Smooth muscle cell of trachea (primary cell): ENCODE results near the gene GPN2. TPM values are rescaled to one million over a fixed set of nuclear protein-coding genes. Genes with fewer than 3 reads are reported as not detected.

Experiments used
- total RNA-seq: library from RNA; depleted of rRNA; stranded (reverse); fragments of >200 nt; gene quantifications from 2 replicates; pipeline ENCODE4 v1.2.1, GENCODE V29; 2014

Gene GPN2
- 11.3 and 14.2 TPM in 2 replicates for total RNA-seq

DNA sequence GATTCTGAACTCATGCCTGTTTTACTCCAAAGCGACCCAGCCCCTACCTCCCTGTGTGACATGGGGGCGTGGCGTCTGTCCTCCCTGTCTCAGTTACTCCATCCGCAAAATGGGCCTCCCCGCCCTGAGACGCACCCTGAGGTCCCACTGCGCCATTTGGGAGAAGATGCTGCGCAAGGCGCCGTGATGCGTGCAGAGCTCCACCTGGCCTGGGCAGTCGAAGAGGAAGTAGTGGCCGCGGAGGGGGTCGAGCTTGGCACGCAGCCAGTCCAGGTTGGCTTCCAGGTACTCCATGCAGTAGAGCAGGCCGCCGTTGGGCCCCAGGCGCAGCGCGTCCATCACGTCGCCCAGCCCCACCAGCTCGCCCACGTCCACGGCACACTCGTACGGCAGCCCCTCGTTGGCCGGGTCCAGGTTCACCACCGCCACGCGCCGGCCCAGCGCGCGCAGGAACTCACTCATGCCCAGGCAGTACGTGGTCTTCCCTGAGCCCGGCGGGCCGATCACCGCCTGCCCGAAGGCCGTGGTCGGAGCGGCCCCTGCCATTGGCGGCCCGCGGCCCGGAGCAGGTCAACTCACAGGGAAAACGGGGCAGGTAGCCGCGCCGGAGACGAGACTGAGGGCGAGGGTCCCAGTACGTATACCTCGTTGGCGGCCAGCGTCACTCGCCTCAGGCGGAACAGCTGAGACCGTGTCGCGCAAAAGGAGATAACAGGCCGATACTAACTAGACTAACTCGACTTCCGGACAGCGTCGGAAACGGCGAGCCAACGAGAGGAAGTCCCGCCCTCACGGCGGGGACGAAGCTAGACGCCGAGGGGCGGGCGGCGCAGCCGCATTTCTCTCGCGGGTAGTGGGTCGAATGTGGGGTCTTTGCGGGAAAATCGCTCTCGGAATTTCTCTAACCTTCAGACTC, at the start of gene GPN2:
Gene GPN2 (minus strand): TSS at position 733 of the 916 bp plus-strand sequence. CDS start 187 bp downstream, at position 546.

DNA sequence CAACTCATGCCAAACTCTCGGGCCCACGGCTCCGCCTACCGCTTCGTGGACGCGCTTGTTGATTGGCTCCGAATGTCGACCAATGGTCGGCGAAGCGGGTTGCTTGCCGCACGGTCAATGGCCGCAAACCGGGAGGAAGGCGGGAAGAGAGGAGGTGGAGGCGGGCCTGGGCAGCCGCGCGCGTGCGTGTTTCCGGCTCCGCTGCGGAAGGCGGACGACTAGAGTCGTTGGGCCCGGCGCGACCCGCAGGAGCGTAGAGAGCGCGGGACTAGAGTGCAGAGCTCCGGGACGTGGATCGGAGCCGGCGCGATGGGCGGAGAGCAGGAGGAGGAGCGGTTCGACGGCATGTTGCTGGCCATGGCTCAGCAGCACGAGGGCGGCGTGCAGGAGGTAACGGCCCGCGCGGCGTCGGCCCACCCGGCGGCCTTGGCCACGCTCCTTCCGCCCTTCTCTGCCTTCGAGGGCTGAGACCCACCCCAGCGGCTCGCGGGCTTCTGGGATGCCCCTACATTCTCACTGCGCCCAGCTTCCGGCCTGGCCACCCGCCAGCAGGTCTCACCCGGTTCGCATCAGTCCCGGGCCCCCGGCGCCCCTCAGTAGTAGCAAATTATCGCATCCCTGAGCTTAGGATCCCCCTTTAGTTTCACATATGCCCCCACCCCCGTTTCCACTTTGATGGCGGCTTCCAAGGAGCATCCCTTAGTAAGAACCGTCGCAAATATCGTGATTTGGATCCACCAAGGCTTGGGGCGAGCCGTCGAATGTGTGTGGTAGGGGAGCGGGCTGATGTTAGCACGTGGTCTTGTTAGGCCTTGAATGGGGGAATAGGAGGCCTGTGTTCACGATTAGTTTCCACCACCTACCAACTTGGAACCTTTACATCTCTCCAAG, 31.7 kb upstream of the GPN2 start, which contains the start of gene NUDC:
Gene NUDC (plus strand): TSS at position 204 of the 891 bp plus-strand sequence. CDS start 106 bp downstream, at position 310.

DNA sequence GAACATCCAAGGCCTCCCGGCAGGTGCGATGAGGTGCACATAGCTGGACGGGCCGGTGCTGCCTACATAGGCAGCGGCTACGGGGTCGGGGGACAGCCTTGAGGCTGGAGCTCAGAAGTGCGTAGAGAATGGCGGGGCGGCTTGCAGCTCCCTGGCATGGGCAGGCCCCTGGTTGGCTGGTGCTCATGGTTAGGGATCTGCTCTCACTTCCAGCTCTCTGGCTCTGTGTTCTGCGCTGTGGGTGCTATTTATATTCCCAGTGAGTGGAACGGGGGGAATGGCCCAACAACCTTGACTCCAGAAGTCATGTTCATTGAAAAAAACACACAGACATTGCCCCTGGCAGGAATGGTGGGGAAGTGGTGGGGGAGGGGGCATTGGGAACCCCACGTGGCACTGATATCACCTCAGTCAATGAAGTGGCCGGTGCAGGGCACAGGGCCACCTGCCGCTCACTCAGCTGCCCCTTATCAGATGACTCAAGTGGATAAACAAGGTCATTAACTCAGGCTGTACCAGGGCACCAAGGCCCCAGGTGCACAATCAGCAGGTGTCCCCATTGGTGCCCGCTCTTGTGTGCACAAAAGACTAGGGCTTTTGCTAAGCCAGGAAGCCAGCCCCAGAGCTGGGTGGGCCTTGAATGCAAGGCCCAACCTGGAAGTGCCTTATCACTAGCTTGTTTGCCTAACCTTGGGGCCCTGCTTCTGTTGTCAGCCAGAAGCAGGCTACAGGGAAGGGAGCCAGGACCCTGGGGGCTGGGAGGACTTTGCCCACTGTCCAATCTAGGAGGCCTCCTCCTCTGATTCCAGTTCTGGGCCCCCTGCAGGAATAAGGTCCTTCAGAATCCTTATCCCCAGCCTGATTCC, 23.9 kb upstream of the GPN2 start, which contains the start of gene NR0B2:
Gene NR0B2 (minus strand): TSS at position 222 of the 866 bp plus-strand sequence. CDS start 35 bp downstream, at position 187.

DNA sequence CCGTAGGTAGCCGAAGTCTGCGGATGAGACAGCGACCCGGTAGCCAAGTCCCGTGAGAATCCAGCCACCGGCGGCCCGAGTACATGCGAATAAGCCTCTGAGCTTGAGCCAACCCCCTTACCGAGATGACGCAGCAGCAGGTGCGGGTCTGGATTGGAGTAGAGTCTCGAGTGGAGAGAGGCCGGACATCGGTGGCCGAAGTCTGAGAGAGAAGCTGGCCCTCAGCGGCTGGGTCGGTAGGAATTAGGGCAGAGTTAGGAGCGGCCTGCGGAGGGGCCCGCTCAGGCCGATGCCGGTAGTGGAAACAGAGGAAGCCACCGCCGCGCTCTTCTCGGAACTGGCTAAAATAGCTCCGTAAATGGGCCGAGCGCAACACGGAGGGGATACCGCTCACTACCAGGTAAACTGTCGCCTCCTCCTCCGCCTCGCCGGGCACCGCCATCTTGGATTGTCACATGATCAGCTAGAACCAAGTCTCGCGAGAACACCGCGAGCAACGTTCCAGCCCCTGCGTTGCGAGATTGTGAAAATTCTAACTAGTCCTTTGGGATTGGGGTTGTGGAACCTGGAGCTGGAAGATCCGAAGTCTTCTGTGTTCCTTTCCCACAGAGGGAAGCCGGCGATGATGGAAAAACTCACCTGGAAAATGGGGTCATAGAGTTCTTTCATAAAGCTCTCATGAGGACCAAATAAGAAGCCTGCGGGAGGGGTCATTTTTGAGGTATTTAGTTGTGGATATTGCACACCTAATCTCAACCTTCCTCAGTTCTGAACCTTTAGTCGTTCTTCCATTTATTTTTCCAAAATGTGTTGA, 10.1 kb upstream of the GPN2 start, which contains the start of gene GPATCH3:
Gene GPATCH3 (minus strand): TSS at position 467 of the 814 bp plus-strand sequence. CDS start 25 bp downstream, at position 442.

DNA sequence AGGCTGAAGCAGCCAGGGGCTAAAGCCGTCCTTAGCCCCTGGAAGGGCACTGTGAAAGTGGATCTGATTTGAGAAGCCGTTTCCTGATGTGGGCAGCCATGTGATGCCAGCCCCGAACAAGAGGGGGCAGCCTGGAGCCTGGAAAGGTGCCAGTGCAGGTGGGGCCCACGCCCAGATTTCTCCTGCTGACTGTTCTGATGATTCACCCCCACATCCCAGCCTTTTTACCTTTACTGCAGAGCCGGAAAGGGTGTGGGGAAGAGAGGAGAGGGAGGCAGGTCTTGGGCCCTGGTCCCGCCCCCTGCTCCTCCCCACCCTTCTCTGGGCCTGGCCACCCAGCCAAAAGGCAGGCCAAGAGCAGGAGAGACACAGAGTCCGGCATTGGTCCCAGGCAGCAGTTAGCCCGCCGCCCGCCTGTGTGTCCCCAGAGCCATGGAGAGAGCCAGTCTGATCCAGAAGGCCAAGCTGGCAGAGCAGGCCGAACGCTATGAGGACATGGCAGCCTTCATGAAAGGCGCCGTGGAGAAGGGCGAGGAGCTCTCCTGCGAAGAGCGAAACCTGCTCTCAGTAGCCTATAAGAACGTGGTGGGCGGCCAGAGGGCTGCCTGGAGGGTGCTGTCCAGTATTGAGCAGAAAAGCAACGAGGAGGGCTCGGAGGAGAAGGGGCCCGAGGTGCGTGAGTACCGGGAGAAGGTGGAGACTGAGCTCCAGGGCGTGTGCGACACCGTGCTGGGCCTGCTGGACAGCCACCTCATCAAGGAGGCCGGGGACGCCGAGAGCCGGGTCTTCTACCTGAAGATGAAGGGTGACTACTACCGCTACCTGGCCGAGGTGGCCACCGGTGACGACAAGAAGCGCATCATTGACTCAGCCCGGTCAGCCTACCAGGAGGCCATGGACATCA, 27.1 kb downstream of the GPN2 start, which contains the start of gene SFN:
Gene SFN (plus strand): TSS at position 369 of the 904 bp plus-strand sequence. CDS start 64 bp downstream, at position 433.

DNA sequence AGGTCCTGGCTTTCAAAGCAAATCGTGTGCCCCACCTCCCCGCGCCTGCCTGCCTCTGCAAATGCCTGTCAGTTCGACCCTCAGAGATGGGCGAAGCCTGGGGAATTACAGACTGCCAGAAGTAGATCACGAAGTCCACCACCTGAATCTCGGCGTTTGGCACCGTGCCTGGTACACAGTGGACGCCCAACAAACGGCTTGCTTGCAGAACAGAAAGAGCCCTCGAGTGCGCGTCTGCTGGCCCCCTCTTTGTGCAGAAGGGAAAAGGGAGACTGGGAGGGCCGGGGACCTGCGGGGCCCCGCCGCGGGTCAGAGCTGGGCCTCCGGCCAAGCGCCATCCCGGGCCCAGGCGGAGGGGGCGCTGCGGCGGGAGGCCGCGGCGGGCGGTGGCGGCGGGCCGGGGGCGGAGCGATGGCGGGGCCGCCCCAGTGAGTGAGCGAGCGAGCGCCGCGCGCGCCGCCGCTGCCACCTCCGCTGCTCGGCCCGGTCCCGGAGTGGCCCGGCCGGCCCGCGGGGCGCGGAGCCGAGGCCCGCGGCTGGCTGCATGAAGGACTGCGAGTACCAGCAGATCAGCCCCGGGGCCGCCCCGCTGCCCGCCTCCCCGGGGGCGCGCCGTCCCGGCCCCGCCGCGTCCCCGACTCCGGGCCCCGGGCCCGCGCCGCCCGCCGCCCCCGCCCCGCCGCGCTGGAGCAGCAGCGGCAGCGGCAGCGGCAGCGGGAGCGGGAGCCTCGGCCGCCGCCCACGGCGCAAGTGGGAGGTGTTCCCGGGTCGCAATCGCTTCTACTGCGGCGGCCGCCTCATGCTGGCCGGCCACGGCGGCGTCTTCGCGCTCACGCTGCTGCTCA, 63.6 kb downstream of the GPN2 start, which contains the start of gene ZDHHC18:
Gene ZDHHC18 (plus strand): TSS at position 428 of the 845 bp plus-strand sequence. CDS start 117 bp downstream, at position 545.

Other genes with a start within 250 kb of the GPN2 start
- 17.4 and 33.6 TPM in 2 replicates for gene ARID1A, start 194.3 kb downstream of the GPN2 start, total RNA-seq
- 16.9 and 26.0 TPM in 2 replicates for gene PIGV, start 102.3 kb downstream of the GPN2 start, total RNA-seq
- 5.1 and 11.2 TPM in 2 replicates for gene ZDHHC18, start 63.6 kb downstream of the GPN2 start, total RNA-seq
- 0.17 and 1.6 TPM in 2 replicates for gene SFN, start 27.1 kb downstream of the GPN2 start, total RNA-seq
- 7.4 and 10.6 TPM in 2 replicates for gene GPATCH3, start 10.2 kb upstream of the GPN2 start, total RNA-seq
- gene NR0B2, start 23.7 kb upstream of the GPN2 start, total RNA-seq: not detected in 2 replicates
- gene NUDC, start 31.5 kb upstream of the GPN2 start, total RNA-seq: 23.0 and 28.8 TPM in 2 replicates
- gene KDF1, start 70.2 kb upstream of the GPN2 start, total RNA-seq: not detected in 2 replicates
- 33.5 and 59.7 TPM in 2 replicates for gene TRNP1, start 103.4 kb upstream of the GPN2 start, total RNA-seq
- 1.7 and 2.8 TPM in 2 replicates for gene TENT5B, start 122.6 kb upstream of the GPN2 start, total RNA-seq